Measurements from ENCODE around the gene TOMM70.

DNA sequence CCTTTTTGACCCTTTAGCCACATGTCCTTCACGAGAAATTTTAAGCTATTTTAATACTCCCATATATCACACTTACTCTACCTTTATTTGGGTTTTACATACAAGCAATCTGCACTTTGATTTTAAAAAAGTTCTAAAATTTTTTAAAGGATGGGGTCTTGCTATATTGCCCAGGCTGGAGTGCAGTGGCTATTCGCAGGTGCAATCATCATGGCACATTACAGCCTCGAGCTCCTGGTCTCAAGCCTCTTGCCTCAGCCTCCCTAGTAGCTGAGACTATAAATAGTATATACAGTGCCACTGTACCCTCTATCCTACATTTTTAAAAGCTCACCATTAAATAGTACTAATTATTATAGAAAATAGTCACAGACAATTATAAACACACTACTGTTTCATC lies 36.5 kb downstream of the TOMM70 start:
- TF ChIP-seq, protein P1, sequence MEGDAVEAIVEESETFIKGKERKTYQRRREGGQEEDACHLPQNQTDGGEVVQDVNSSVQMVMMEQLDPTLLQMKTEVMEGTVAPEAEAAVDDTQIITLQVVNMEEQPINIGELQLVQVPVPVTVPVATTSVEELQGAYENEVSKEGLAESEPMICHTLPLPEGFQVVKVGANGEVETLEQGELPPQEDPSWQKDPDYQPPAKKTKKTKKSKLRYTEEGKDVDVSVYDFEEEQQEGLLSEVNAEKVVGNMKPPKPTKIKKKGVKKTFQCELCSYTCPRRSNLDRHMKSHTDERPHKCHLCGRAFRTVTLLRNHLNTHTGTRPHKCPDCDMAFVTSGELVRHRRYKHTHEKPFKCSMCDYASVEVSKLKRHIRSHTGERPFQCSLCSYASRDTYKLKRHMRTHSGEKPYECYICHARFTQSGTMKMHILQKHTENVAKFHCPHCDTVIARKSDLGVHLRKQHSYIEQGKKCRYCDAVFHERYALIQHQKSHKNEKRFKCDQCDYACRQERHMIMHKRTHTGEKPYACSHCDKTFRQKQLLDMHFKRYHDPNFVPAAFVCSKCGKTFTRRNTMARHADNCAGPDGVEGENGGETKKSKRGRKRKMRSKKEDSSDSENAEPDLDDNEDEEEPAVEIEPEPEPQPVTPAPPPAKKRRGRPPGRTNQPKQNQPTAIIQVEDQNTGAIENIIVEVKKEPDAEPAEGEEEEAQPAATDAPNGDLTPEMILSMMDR (IDR thresholded peaks at IDR 0.05; ENCODE audit: low read length) = no peak
- no peak for TF ChIP-seq EZH2 (IDR thresholded peaks at IDR 0.05; ENCODE audit: borderline replicate concordance, low read length)
